ENCODE measurements around the gene APOD. TPM values are rescaled to one million over a fixed set of nuclear protein-coding genes. Genes with fewer than 3 reads are reported as not detected.

The APOD gene
- total RNA-seq, 2 donors from 2014 or later: not detected

- H3K9me3 ChIP-seq (ENCODE audit: control insufficient read depth, low read length, poor library complexity, severe bottlenecking): no peaks in the 10 kb centered on the region
- H3K4me3 Mint-ChIP-seq: peak overlapping the region; percentile 90
- H3K36me3 Mint-ChIP-seq (ENCODE audit: low read depth): no peaks in the 10 kb centered on the region
- DNase-seq (no peak), ATAC-seq (no peak)
- H3K27me3 Mint-ChIP-seq: no peaks in the 10 kb centered on the region
- H3K27ac Mint-ChIP-seq: peak overlapping the region; percentile 98
- H3K4me1 Mint-ChIP-seq: peaks cover 60% of the 10 kb centered on the region
These were observed 33.0 kb downstream of the APOD start for GRCh38 chr3:195550723-195551122.

GRCh38 chr3:195549931-195550519, 33.7 kb downstream of the APOD start:
- peak; percentile 52 to 76 (median 61) for DNase-seq
- Mint-ChIP-seq H3K27ac (peak overlapping the region; percentile 98), H3K27me3 (no peaks in the 10 kb centered on the region), H3K4me1 (peaks cover 62% of the 10 kb centered on the region), H3K36me3 (ENCODE audit: low read depth) (no peaks in the 10 kb centered on the region), H3K4me3 (peak overlapping the region; percentile 90)
- peak; percentile 88 for ATAC-seq
- H3K9me3 ChIP-seq (ENCODE audit: control insufficient read depth, low read length, poor library complexity, severe bottlenecking): no peaks in the 10 kb centered on the region

GRCh38 chr3:195548987-195549386, 34.8 kb downstream of the APOD start:
- peak overlapping the region; percentile 79 for H3K4me3 Mint-ChIP-seq
- H3K4me1 Mint-ChIP-seq: peaks cover 67% of the 10 kb centered on the region
- DNase-seq: no peak

DNA sequence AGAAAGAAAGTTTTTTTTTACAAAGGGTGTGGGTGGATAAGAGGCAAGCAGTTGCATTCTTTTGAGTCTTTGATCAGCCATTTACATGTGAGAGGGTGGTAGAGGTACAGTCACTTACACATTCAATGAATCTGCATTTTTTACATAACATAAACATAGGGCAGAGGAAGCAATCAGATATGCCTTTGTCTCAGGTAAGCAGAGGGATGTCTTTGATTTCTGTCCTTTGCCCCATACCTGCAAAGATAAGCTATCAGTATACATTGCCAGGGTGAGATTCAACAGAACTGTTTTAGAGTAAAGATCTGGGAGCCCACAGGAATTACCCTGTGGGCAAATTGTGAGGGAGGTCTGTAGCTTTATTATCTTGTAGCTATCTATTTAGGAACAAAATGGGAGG, 35.2 kb downstream of the APOD start:
- H3K4me3 Mint-ChIP-seq: peak overlapping the region; percentile 79

More at GRCh38 chr3:195548987-195549386, 34.8 kb downstream of the APOD start:
- no peak for ATAC-seq
- H3K9me3 ChIP-seq (ENCODE audit: control insufficient read depth, low read length, poor library complexity, severe bottlenecking): no peaks in the 10 kb centered on the region
- peak overlapping the region; percentile 98 for H3K27ac Mint-ChIP-seq
- no peaks in the 10 kb centered on the region for H3K36me3 Mint-ChIP-seq (ENCODE audit: low read depth)
- H3K27me3 Mint-ChIP-seq: no peaks in the 10 kb centered on the region

DNA sequence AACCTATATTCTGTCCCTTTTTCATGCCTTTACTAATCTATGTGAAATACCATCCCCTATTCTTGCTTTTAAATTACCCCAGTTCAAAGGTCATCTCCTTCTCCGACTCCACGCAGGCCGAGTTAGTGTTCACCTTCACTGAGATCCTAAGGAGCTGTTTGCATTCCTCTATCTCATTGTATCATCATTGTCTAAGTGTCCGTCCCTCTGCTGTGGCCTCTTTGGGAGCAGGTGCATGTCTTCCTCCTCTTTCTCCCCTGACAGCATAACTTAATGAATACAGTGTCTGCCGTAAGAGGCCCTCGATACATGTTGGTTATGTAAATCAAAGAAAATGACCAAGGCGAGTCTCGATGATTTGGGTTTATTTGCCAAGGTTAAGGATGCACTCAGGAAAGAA, 35.7 kb downstream of the APOD start:
- no peak for DNase-seq
- no peaks in the 10 kb centered on the region for H3K9me3 ChIP-seq (ENCODE audit: control insufficient read depth, low read length, poor library complexity, severe bottlenecking)
- no peaks in the 10 kb centered on the region for H3K27me3 Mint-ChIP-seq
- peaks cover 64% of the 10 kb centered on the region for H3K4me1 Mint-ChIP-seq
- no peak for ATAC-seq
- no peaks in the 10 kb centered on the region for H3K36me3 Mint-ChIP-seq (ENCODE audit: low read depth)
- peak overlapping the region; percentile 98 for H3K27ac Mint-ChIP-seq
- peak overlapping the region; percentile 79 for H3K4me3 Mint-ChIP-seq

More for the DNA sequence above, 35.2 kb downstream of the APOD start:
- peak overlapping the region; percentile 98 for H3K27ac Mint-ChIP-seq
- H3K36me3 Mint-ChIP-seq (ENCODE audit: low read depth): no peaks in the 10 kb centered on the region
- no peaks in the 10 kb centered on the region for H3K9me3 ChIP-seq (ENCODE audit: control insufficient read depth, low read length, poor library complexity, severe bottlenecking)
- no peak for ATAC-seq
- DNase-seq: no peak
- H3K27me3 Mint-ChIP-seq: no peaks in the 10 kb centered on the region
- H3K4me1 Mint-ChIP-seq: peaks cover 69% of the 10 kb centered on the region

- ATAC-seq (no peak), DNase-seq (peak in 1 of 3 donors; percentile 29)
- H3K4me1 Mint-ChIP-seq: peaks cover 59% of the 10 kb centered on the region
- peak overlapping the region; percentile 93 for H3K4me3 Mint-ChIP-seq
- H3K27me3 Mint-ChIP-seq: no peaks in the 10 kb centered on the region
- peaks cover 3% of the 10 kb centered on the region for H3K36me3 Mint-ChIP-seq (ENCODE audit: low read depth)
- peak overlapping the region; percentile 98 for H3K27ac Mint-ChIP-seq
- no peaks in the 10 kb centered on the region for H3K9me3 ChIP-seq (ENCODE audit: control insufficient read depth, low read length, poor library complexity, severe bottlenecking)
These were observed 37.6 kb downstream of the APOD start for GRCh38 chr3:195546130-195546560.

DNA sequence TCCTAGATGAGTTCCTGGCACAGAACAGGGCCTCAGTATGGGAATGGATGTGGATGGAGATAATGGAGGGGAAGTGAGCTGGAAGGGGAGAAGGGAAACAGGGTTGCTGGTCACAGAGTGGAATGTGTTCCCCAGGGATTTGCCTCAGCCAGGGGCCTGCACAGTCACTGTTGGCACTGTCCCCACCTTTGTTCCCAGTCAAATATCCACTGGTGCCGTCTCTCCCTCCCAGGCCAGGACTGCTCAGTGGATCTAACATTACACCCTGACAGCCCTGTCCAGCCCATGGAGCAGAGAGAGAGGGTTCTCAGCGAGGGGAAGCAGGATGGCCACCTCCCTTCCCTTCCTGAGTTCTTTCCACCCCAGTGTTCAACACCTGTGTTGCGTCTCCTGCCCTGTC, 39.1 kb downstream of the APOD start:
- H3K27ac Mint-ChIP-seq: peak overlapping the region; percentile 98
- H3K4me1 Mint-ChIP-seq: peaks cover 62% of the 10 kb centered on the region
- peak overlapping the region; percentile 93 for H3K4me3 Mint-ChIP-seq
- H3K36me3 Mint-ChIP-seq (ENCODE audit: low read depth): peaks cover 3% of the 10 kb centered on the region
- no peaks in the 10 kb centered on the region for H3K27me3 Mint-ChIP-seq
- ATAC-seq (no peak), DNase-seq (no peak)
- no peaks in the 10 kb centered on the region for H3K9me3 ChIP-seq (ENCODE audit: control insufficient read depth, low read length, poor library complexity, severe bottlenecking)

DNA sequence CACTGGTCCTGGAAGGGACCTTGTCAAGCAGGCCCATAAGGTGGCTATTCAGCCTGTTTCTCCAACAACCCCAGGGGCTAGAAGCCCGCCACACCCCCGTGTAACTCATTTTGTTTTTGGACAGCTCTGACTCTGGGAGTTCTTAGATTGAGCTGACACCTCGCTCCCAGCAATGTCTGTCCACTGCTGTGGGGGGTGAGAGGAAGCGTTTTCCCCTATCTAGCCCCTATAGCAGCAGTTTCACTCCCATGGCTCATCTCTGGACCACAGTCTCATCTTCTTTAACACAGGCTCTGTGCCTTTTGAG, 39.6 kb downstream of the APOD start:
- DNase-seq (no peak), ATAC-seq (no peak)
- Mint-ChIP-seq H3K36me3 (ENCODE audit: low read depth) (peaks cover 3% of the 10 kb centered on the region), H3K4me3 (peak overlapping the region; percentile 93), H3K27me3 (no peaks in the 10 kb centered on the region), H3K4me1 (peaks cover 65% of the 10 kb centered on the region), H3K27ac (peak overlapping the region; percentile 98)
- H3K9me3 ChIP-seq (ENCODE audit: control insufficient read depth, low read length, poor library complexity, severe bottlenecking): no peaks in the 10 kb centered on the region

- DNase-seq (no peak), ATAC-seq (peak; percentile 1)
- Mint-ChIP-seq H3K27me3 (no peaks in the 10 kb centered on the region), H3K4me3 (peak overlapping the region; percentile 93), H3K4me1 (peaks cover 64% of the 10 kb centered on the region), H3K36me3 (ENCODE audit: low read depth) (peaks cover 3% of the 10 kb centered on the region), H3K27ac (peak overlapping the region; percentile 98)
- H3K9me3 ChIP-seq (ENCODE audit: control insufficient read depth, low read length, poor library complexity, severe bottlenecking): no peaks in the 10 kb centered on the region
These were observed 40.1 kb downstream of the APOD start for GRCh38 chr3:195543500-195544229.

- H3K9me3 ChIP-seq (ENCODE audit: control insufficient read depth, low read length, poor library complexity, severe bottlenecking): no peaks in the 10 kb centered on the region
- Mint-ChIP-seq H3K4me1 (peaks cover 60% of the 10 kb centered on the region), H3K27ac (peak within 1 kb of the TSS; percentile 98), H3K4me3 (peak within 1 kb of the TSS; percentile 93), H3K36me3 (ENCODE audit: low read depth) (peaks cover 3% of the 10 kb centered on the region), H3K27me3 (no peaks in the 10 kb centered on the region)
- DNase-seq (peak; percentile 90 to 97 (median 93)), ATAC-seq (peak; percentile 83)
These were observed 40.8 kb downstream of the APOD start, which contains the start of gene PPP1R2 for GRCh38 chr3:195542698-195543499. Gene PPP1R2, minus strand, starts transcription at chr3:195543325. Its CDS starts 300 bp downstream, at chr3:195543025.

DNA sequence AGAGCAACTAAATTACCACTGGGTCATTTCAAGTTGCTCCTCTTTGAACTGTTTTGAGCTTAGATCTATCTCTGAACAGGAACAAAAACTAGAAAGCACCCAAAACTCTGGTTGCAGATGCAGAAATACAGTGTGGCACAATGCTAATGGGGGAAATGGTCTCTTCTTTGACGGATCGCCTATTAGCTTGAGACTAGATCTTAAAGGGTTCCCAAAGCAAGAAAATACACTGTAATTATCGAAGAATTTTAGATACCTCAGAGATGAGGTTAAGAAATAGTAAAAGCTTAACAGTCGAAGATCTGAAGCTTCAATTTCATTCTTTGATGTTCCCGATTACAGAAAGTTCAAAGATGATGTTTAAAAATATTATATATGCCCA, 41.4 kb downstream of the APOD start:
- H3K27me3 Mint-ChIP-seq: no peaks in the 10 kb centered on the region
- peak overlapping the region; percentile 98 for H3K27ac Mint-ChIP-seq
- H3K4me1 Mint-ChIP-seq: peaks cover 61% of the 10 kb centered on the region
- no peak for ATAC-seq
- peaks cover 3% of the 10 kb centered on the region for H3K36me3 Mint-ChIP-seq (ENCODE audit: low read depth)
- no peak for DNase-seq
- H3K9me3 ChIP-seq (ENCODE audit: control insufficient read depth, low read length, poor library complexity, severe bottlenecking): no peaks in the 10 kb centered on the region
- H3K4me3 Mint-ChIP-seq: peak overlapping the region; percentile 93

DNA sequence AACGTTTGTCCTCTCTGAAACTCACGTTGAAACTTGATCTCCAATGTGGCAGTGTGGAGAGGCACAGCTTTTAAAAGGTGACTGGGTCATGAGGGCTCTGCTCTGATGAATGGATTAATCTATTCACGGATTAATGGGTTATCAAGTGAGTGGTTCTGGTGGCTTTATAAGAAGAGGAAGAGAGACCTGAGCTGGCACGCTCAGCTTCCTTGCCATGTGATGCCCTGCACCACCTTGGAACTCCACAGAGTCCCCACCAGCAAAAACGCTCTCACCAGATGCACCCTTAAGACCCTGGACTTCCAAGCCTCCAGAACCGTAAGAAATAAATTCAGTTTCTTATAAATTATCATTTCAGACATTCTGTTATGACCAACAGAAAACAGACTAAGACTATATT, 43.2 kb downstream of the APOD start:
- H3K27ac Mint-ChIP-seq: peak overlapping the region; percentile 98
- peaks cover 3% of the 10 kb centered on the region for H3K36me3 Mint-ChIP-seq (ENCODE audit: low read depth)
- ATAC-seq: no peak
- H3K9me3 ChIP-seq (ENCODE audit: control insufficient read depth, low read length, poor library complexity, severe bottlenecking): no peaks in the 10 kb centered on the region
- H3K27me3 Mint-ChIP-seq: no peaks in the 10 kb centered on the region
- peaks cover 53% of the 10 kb centered on the region for H3K4me1 Mint-ChIP-seq
- peak overlapping the region; percentile 93 for H3K4me3 Mint-ChIP-seq
- DNase-seq: no peak

- no peak for DNase-seq
- Mint-ChIP-seq H3K27me3 (no peaks in the 10 kb centered on the region), H3K36me3 (ENCODE audit: low read depth) (peaks cover 3% of the 10 kb centered on the region), H3K4me3 (peak overlapping the region; percentile 93), H3K4me1 (peaks cover 55% of the 10 kb centered on the region), H3K27ac (peak overlapping the region; percentile 98)
- no peak for ATAC-seq
- H3K9me3 ChIP-seq (ENCODE audit: control insufficient read depth, low read length, poor library complexity, severe bottlenecking): no peaks in the 10 kb centered on the region
These were observed 43.7 kb downstream of the APOD start for GRCh38 chr3:195540027-195540426.
